ENCODE results near the gene KRT27. TPM values are rescaled to one million over a fixed set of nuclear protein-coding genes. Genes with fewer than 3 reads are reported as not detected.
A peak's percentile ranks its signal among the peaks of the same experiment; 100 is the strongest.

KRT27 gene
- total and polyA plus RNA-seq, 9 of the 15 experiments (the other 6 are each of a cell fraction or from before 2014, with no cell fraction given), result 0.10 TPM; not detected in 8

- TF ChIP-seq, protein P1, sequence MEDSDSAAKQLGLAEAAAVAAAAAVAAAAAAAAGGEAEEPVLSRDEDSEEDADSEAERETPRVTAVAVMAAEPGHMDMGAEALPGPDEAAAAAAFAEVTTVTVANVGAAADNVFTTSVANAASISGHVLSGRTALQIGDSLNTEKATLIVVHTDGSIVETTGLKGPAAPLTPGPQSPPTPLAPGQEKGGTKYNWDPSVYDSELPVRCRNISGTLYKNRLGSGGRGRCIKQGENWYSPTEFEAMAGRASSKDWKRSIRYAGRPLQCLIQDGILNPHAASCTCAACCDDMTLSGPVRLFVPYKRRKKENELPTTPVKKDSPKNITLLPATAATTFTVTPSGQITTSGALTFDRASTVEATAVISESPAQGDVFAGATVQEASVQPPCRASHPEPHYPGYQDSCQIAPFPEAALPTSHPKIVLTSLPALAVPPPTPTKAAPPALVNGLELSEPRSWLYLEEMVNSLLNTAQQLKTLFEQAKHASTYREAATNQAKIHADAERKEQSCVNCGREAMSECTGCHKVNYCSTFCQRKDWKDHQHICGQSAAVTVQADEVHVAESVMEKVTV (CRISPR knock-in tag; IDR thresholded peaks at IDR 0.05), result no peak
- TF ChIP-seq DPF2 (IDR thresholded peaks at IDR 0.05), result no peak
- no peak for TF ChIP-seq ZNF184 (CRISPR knock-in tag; IDR thresholded peaks at IDR 0.05)
- no peak for TF ChIP-seq CTCFL (IDR thresholded peaks at IDR 0.05; ENCODE audit: borderline replicate concordance, insufficient read depth, low read depth, low read length, poor library complexity, severe bottlenecking)
- no peak for TF ChIP-seq XRCC4 (IDR thresholded peaks at IDR 0.05; ENCODE audit: extremely low read depth, insufficient read depth, insufficient read length)
- TF ChIP-seq ZNF79 (CRISPR knock-in tag; IDR thresholded peaks at IDR 0.05; ENCODE audit: low read depth), result no peak
These were observed at the start of gene KRT27 (continued) for GRCh38 chr17:40782450-40782849.

DNA sequence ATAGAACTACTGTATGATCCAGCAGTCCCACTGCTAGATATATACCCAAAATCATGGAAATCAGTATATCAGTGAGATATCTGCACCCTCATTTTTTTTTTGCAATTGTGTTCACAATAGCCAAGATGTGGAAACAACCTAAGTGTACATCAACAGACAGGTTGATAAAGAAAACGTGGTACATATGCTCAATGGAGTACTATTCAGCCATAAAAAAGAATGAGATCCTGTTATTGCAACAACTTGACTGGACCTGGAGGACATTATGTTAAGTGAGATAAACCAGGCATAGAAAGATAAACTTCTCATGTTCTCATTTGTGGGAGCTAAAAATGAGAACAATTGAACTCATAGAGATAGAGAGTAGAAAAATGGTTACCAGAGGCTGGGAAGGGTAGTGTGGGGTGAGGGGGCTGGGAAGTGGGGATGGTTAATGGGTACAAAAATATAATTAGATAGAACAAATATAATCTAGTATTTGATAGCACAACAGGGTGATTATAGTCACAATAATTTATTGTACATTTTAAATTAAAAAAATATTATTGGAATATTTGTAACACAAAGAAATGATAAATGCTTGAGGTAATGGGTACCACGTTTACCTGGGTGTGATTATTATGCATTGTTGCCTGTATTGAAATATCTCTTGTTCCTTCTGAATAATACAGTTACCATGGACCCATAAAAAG is 47.9 kb upstream of the KRT27 start:
- ATAC-seq, result no peak
- peaks cover 16 to 44% of the 10 kb centered on the region in 2 experiments for H3K4me1 ChIP-seq (replicated peaks in 1 of 2; ENCODE audit: control insufficient read depth in 2 of 2, insufficient read depth in 2 of 2, low read length in 2 of 2)
- CTCF ChIA-PET (ENCODE audit: low intra/inter-chr PET ratio), result no interaction called here
- H3K27me3 ChIP-seq (ENCODE audit: control insufficient read depth in 2 of 2, insufficient read depth in 2 of 2, low read length in 2 of 2), result no peaks in the 10 kb centered on the region
- DNase-seq (ENCODE audit: extremely low read depth in 1 of 4, low spot score in 3 of 4), result no peak
- no peak overlapping the region for H3K4me3 ChIP-seq
- in situ Hi-C loops (cut with MboI) (no loop called here), intact Hi-C loops (cut with micrococcal nuclease) (no loop called here)
- H3K4me2 ChIP-seq (ENCODE audit: insufficient read depth, low read length), result peak overlapping the region; percentile 54
- H3K9me1 ChIP-seq (ENCODE audit: control insufficient read depth, insufficient read depth, low read length), result no peaks in the 10 kb centered on the region
- H3K27ac ChIP-seq (ENCODE audit: extremely low read depth, low read depth, low read length), result peak overlapping the region; percentile 88
- H3K9me3 ChIP-seq (replicated peaks; ENCODE audit: control insufficient read depth, insufficient read depth, low read depth, low read length), result no peaks in the 10 kb centered on the region
- 48% methylated on average over 2 of the region's 2 CpGs for WGBS (ENCODE audit: insufficient coverage, low coverage, missing lambda C conversion rate)
- peaks cover 30% of the 10 kb centered on the region for H3K36me3 ChIP-seq (ENCODE audit: control insufficient read depth, insufficient read depth, low read length)
- no peak overlapping the region for H2AFZ ChIP-seq (ENCODE audit: low read depth, low read length)
- no TSS peak for BruUV-seq (replicated peaks)
- FAIRE-seq, result no peak
- H4K20me1 ChIP-seq (replicated peaks; ENCODE audit: control insufficient read depth, insufficient read depth, low read length), result no peaks in the 10 kb centered on the region
- H3K79me2 ChIP-seq (ENCODE audit: control insufficient read depth, insufficient read depth, low read length), result peaks cover 53% of the 10 kb centered on the region
- POLR2A ChIA-PET, result interaction anchor here (1.2 kb wide), 1 partner anchor 11 kb away, joined by 3 read pairs; no protein-coding TSS in a partner anchor
- H3K9ac ChIP-seq (ENCODE audit: insufficient read depth in 1 of 2, low read depth in 2 of 2, low read length in 2 of 2), result peak overlapping the region in 1 of 2 experiments; percentile 88; a peak in 1 of 4 replicates
- TF ChIP-seq, protein P2, sequence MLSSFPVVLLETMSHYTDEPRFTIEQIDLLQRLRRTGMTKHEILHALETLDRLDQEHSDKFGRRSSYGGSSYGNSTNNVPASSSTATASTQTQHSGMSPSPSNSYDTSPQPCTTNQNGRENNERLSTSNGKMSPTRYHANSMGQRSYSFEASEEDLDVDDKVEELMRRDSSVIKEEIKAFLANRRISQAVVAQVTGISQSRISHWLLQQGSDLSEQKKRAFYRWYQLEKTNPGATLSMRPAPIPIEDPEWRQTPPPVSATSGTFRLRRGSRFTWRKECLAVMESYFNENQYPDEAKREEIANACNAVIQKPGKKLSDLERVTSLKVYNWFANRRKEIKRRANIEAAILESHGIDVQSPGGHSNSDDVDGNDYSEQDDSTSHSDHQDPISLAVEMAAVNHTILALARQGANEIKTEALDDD (IDR thresholded peaks at IDR 0.05), result peak; percentile 31; the same call in 1 of the 2 replicates
- TF ChIP-seq CBX2 (IDR thresholded peaks at IDR 0.05; ENCODE audit: insufficient read depth, low read length, poor library complexity, severe bottlenecking) (no peak), DMBX1 (CRISPR knock-in tag; IDR thresholded peaks at IDR 0.05; ENCODE audit: borderline replicate concordance) (no peak), ADNP (tag; IDR thresholded peaks at IDR 0.05) (peak; percentile 73), TSC22D4 (tag; IDR thresholded peaks at IDR 0.05) (no peak), CBFA2T3 (IDR thresholded peaks at IDR 0.05) (peak; percentile 39), SRSF1 (IDR thresholded peaks at IDR 0.05; ENCODE audit: low read depth, low read length) (no peak), CAMTA2 (CRISPR knock-in tag; conservative IDR thresholded peaks at IDR 0.05) (no peak), SMARCA5 (IDR thresholded peaks at IDR 0.05) (0 out of 2 replicates have a peak, but pooled peaks have one; percentile 58), ZNF212 (CRISPR knock-in tag; IDR thresholded peaks at IDR 0.05) (no peak), SMARCE1 (IDR thresholded peaks at IDR 0.05) (0 out of 2 replicates have a peak, but pooled peaks have one; percentile 12), THRAP3 (IDR thresholded peaks at IDR 0.05; ENCODE audit: borderline replicate concordance) (peak; percentile 28; the same call in 1 of the 2 replicates)

All from K562 (cell line).